GM10266 (cell line): ENCODE measurements around the gene PPAN.
A peak's percentile ranks its signal among the peaks of the same experiment; 100 is the strongest.

Source experiments
- DNase-seq: peaks from one replicate; pipeline ENCODE4 v3.0.0; 2012; ENCODE audit errors: extremely low spot score
- TF ChIP-seq, protein P1 (sequence below): IDR thresholded peaks from 2 replicates; pipeline ENCODE4 v1.5.1; 2012; ENCODE audit warnings: mild to moderate bottlenecking, low read depth; ENCODE audit not compliant: control insufficient read depth, insufficient read depth; ENCODE audit errors: missing control alignments

The PPAN gene, protein sequence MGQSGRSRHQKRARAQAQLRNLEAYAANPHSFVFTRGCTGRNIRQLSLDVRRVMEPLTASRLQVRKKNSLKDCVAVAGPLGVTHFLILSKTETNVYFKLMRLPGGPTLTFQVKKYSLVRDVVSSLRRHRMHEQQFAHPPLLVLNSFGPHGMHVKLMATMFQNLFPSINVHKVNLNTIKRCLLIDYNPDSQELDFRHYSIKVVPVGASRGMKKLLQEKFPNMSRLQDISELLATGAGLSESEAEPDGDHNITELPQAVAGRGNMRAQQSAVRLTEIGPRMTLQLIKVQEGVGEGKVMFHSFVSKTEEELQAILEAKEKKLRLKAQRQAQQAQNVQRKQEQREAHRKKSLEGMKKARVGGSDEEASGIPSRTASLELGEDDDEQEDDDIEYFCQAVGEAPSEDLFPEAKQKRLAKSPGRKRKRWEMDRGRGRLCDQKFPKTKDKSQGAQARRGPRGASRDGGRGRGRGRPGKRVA

DNA sequence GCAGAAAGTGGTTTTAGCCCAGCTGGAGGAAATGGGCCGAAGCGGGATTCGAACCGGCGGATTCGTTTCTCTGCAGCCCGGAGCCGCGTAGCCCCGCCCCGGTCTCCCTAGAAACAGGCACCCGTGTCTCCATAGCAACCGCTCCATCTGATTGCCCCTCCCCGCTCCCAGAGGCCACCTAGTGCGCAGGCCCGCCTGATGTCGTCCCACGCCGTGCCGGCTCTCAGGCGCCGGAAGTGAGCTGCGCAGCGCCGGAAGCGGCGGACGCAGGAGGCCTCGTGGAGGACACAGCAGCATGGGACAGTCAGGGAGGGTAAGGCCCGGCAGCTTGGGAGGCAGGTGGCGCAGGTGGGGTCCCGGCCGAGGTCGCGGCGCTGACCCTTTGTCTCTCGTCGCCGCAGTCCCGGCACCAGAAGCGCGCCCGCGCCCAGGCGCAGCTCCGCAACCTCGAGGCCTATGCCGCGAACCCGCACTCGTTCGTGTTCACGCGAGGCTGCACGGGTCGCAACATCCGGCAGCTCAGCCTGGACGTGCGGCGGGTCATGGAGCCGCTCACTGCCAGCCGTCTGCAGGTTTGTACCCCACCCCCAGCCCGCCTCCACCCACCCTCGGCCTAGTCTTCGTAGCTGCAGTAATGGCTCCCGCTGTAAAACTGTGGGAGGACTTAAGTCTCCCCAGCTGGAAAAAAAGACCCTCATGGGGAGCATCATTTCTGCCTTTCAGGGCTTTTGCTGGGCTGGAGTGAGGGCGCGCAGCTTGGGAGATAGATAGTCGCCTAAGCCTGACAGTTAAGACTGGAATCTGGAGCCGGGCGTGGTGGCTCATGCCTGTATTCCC lies at the start of gene PPAN:
Gene PPAN, plus strand, starts transcription at position 263 of the 837 bp plus-strand sequence. Its CDS starts 33 bp downstream, at position 296.
- peak; percentile 98 for DNase-seq

DNA sequence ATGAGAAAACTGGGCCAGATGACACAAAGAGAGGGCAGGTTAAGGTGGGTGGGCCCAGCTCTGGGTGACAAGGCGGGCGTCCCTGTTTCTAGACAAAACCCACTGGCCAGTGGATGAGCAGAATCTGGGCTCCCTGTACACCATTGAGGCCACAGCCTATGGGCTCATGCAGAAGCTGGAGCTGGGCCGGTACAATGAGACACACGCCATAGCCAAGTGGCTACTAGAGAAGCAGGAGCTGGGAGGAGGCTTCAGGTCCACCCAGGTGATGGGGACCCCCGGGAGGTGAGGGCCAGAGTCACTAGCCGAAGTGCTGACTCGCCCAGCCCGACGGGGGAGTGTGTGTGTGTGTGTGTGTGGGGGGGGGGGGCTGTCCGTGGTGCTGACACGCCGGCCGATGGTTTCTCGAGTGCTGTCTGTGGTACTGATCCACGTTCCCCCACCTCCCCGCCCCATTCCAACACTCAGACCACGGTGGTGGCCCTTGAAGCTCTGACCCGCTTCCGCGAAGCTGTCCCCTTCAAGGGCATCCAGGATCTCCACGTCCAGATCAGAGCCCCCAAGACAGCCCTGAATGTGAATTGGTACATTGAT lies 44.3 kb upstream of the PPAN start:
- DNase-seq, result no peak
- TF ChIP-seq, protein P1, sequence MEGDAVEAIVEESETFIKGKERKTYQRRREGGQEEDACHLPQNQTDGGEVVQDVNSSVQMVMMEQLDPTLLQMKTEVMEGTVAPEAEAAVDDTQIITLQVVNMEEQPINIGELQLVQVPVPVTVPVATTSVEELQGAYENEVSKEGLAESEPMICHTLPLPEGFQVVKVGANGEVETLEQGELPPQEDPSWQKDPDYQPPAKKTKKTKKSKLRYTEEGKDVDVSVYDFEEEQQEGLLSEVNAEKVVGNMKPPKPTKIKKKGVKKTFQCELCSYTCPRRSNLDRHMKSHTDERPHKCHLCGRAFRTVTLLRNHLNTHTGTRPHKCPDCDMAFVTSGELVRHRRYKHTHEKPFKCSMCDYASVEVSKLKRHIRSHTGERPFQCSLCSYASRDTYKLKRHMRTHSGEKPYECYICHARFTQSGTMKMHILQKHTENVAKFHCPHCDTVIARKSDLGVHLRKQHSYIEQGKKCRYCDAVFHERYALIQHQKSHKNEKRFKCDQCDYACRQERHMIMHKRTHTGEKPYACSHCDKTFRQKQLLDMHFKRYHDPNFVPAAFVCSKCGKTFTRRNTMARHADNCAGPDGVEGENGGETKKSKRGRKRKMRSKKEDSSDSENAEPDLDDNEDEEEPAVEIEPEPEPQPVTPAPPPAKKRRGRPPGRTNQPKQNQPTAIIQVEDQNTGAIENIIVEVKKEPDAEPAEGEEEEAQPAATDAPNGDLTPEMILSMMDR, result no peak

More for the DNA sequence above, at the start of gene PPAN:
- TF ChIP-seq, protein P1, result no peak

DNA sequence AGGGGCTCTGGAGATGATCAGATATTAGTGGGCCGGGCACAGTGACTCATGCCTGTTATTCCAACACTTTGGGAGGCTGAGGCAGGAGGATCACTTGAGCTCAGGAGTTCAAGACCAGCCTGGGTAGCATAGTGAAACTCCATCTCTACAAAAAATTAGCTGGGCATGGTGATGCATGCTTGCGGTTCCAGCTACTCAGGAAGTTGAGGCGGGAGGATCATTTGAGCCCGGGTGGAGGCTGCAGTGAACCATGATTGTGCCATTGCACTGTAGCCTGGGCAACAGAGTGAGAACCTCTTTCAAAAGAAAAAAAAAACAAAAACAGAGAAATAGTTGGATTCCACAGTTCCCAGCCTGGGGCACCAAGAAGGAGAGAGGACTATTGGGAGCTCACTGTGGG lies 38.0 kb upstream of the PPAN start:
- TF ChIP-seq, protein P1, result no peak
- DNase-seq, result no peak

DNA sequence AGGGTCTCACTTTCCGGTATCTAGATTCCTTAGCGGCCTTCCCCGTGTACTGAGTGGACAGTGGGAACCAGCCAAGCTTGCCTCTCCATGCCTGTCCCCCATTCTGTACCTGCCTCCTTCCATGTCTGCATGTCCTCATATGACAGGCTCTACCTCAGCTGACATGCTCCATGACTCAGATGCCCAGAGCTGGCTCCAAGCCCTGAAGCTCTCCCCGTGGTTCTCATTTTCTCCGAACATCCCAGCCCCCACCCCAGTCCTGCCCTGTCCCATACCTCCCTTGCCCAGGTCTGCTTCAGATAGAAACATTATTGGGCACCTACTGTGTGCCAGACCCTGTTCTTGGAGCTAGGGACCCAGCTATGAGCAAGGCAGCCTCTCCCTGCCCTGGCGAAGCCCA lies 37.1 kb upstream of the PPAN start:
- TF ChIP-seq, protein P1, result no peak
- no peak for DNase-seq

DNA sequence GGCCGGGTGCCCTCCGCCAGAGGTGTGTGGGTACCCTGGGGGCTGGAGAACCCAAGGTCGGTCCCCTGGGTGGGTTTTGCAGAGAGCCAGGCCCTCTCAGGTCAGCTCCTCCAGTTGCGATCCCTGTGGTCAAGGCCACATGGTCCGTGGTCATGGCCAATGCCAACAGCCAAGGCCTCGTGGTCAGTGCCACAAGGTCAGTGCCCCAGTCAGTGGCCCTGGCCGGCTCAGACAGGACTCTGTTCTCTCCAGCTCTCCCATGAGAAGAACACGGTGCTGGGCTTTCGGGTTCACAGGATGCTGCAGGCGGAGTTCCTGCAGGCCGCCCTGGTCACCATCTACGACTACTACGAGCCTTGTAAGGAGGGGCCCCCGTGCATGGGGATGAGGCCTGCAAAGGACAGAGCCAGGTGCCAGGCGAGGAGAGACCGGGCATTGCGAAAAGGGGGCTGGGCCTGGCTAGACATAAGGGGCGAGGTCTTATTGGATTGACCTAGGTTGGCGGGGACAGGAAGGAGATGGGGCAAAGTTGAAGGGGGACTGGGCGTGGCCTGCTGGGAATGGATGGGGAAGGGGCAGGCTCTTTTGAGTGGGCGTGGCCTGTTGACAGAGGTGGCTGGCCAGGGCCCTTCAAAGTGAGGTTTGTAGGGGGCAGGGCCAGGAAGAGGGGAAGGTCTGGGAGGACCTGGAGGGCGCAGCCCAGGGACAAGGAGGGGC lies 35.3 kb upstream of the PPAN start:
- no peak for DNase-seq
- TF ChIP-seq, protein P1, result no peak

DNA sequence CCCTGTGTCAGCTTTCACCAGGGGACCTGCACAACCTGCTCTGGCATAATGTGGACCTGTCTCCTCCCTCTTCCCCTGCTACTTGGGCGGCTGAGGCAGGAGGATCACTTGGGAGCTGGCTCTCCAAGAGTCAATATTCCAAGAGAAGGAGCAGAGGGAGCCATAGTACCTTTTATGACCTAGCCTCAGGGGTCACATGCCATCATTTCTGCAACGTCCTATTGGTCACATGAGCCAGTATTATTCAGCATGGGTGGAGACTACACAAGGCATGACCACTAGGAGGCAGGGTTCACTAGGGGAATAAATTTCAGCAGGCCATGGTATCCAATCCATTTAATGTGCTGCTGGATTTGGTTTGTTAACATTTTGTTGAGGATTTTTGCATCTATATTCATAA lies 32.0 kb upstream of the PPAN start:
- TF ChIP-seq, protein P1, result peak; percentile 44
- no peak for DNase-seq
